Activated CD8-positive, alpha-beta memory T cell treated with anti-CD3 and anti-CD28 coated beads for 36 hours (primary cell): ENCODE data around the gene SHANK2. TPM values are rescaled to one million over a fixed set of nuclear protein-coding genes. Genes with fewer than 3 reads are reported as not detected.

Experiments used
- CTCF ChIA-PET: fragments of 350-600 bp; sonication (Branson Sonifier 250); formaldehyde crosslinking; loops from one replicate; lab custom pipeline; 2021; ENCODE audit warnings: antibody characterized with exemption; lab: Charles Lee
- POLR2A ChIA-PET: fragments of 350-600 bp; sonication (Branson Sonifier 250); formaldehyde crosslinking; loops from one replicate; lab custom pipeline; 2021; ENCODE audit warnings: antibody characterized with exemption; lab: Charles Lee
- total RNA-seq, 2 experiments: library from RNA; stranded (reverse); gene quantifications; one replicate each; pipeline ENCODE4 v1.2.3, GENCODE V29; 2021

SHANK2 gene
- total RNA-seq, 2 experiments from 2014 or later, result not detected

DNA sequence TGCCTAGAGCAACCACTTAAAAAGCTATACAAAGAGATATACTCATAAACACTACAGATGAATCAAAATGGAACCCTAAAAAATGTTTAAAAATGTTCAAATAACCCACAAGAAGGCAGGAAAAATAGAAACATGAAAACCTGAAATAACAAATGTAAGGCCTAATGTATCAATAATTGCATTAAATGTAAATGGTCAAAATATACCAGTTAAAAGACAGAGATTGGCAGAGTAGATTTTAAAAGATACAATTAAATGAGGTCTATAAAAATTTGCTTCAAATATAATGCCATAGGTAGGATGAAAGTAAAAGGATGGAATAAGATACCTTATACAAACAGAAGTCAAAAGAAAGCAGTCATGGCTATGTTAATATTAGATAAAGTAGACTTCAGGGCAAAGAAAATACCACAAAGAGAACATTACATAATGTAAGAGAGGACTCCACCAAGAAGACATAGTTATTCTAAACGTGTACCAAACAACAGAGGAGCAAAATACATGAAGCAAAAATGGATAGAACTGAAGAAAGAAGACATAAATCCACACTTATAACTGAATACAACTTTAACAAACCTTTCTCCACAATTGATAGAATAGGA, 25.2 kb downstream of the SHANK2 start:
- POLR2A ChIA-PET, result no interaction called here
- CTCF ChIA-PET, result no interaction called here

DNA sequence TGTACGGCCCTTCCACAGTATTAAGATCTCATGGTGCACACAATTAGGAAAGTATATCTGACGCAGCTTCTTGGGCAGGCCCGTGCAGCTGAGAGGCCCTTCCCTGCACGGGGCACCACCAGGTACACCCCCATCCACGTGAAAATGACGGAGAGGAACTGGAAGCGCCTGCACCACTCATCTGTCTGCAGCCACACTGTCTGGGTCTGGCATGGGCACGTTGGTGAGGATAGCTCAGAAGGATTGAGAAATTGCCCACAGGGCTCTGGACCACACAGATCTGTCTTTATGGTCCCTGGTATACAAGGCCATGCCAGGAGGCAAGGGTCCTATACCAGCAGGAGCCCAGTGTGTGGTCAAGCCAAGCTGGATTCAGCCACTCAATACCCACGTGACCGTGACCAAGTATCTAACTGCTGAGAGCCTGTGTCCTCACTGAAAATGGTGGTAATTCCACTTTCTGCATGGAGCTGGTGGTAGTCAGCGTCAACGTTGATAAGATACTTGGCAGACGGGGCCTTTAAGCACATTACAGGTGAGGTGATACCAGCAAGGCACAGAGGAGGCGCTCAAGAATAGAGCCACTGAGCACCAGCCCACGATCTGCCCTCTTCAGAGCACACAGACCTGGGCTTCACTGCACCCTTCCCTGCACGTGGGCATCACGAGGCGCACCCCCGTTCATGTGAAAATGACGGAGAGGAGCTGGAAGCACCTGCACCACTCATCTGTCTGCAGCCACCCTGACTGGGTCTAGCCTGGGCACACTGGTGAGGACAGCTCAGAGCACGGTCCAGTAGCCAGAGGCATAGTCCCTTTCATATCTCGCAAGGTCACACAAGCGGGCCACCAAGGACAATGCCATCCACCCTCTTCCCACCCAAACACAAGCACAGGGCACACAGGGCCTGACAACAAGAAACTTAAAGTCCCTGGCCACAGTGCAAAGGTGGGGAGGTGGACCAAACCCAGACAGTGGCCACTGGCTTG, 28.4 kb downstream of the SHANK2 start:
- ChIA-PET POLR2A (no interaction called here), CTCF (no interaction called here)

DNA sequence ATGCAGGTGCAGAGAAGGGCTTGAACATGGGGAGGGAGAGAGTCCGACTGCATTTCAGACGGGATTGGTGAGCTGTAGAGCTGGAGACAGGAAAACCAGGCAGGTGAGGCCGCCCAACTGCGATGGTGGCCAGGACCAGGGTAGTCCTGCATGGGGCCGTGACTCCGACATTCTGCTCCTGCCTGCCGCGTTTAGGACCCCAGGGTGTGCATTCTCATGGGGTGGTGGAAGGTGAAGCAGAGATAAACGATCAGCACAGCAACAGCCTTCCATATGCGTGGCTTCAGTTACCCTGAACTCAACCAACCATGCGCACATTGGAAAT, 29.3 kb downstream of the SHANK2 start:
- POLR2A ChIA-PET, result no interaction called here
- CTCF ChIA-PET, result no interaction called here

DNA sequence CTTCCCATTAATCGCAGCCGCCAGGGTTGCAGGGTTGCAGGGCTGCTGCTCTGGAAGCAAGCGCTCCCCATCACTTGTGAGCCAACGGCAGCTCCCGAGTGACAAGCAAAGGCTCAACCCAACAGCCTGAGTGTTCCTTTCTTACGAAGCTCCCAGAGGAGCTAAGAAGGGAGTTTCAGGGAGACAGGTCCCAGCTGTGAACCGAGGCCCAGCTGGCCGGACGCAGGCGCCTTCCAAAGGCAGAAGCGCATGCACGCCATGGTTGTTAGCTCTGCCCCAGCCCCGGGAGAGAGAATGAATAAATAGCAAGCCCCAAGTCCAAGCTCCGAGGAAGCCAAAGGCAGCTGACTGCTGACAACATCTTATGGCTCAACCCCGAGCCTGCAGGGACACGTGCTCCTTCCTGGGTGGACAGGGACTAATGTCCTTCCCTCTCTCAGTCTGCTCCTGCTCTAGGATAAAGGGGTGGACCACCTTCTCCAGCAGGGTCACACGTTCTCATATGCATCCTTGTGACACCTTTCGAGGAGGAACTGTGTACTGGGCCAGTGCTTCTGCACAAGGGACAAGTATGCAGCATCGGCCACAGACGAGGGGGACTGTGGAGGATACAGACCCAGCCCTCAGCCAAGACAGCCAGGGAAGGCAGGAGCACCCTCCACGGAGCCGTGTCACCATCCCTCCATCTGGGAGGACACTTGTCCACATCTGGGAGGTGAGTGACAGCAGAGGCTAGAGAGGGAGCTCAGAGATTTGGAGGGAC, 29.9 kb downstream of the SHANK2 start:
- POLR2A ChIA-PET, result no interaction called here
- CTCF ChIA-PET, result no interaction called here

DNA sequence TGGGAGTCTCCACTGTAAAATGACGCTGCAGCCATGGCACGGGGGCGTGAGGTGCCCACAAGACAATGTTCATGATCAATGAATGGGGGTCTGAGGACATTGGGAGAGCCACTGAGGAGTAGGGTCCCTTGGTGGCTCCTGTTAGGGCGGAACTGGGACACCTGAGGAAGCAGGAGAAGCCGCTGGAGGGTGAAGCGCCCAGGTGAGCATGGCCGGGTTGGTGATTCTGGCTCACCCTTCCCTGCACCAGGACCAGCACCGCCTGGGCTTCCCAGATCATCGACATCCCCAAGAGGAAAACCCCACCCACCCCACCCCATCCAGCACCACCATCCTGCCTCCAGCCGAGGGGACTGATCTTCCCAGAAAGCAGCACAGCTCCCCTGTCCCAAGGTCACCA, 30.6 kb downstream of the SHANK2 start:
- ChIA-PET CTCF (no interaction called here), POLR2A (no interaction called here)

DNA sequence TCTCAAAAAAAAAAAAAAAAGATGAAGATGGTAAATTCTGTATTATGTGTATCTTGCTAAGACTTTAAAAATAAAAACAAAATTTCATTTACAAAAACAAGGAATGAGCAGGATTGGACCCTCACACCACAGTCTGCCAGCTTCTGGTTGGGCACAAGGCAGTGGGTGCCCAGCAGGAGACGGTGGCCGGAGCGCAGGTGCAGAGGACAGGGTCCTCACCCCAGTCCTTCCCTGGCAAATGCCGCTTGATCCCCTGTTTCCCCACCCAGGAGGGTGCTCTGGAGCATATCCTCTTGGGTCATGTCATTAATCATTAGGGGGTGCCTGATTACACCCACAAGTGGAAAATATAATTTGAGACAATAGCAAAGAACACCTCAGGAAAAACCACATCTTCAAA, 31.2 kb downstream of the SHANK2 start:
- CTCF ChIA-PET, result no interaction called here

DNA sequence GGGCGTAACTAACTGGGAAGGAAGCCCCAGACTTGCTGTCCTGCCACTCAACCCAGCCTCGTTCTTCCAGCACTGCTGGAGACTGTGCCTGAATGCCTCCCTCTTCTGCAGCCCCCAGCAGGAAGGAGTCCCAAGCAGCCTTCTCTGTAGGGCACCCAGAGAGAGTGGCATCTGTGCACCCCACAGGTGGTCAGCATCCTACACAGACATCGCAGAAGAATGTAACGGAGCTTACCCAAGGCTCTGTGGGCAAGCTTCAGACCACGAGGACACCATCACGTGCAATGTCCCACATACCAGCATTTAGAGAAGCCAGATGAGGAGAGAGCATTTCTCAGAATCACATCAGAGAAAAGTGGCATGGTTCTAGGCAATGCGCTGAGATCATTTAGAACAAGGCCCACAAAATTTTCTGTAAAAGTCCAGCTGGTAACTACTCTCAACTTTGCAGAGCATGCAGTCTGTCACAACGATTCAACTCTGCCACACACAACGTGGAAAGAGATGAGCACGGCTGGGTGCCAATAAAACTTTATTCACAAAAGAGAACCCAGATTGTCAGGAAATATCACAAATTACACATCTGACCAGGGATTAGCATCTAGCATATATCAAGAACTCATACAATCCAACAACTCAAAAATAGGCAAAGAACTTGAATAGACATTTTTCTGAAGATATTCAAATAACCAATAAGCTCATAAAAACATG, 33.4 kb downstream of the SHANK2 start:
- ChIA-PET POLR2A (no interaction called here), CTCF (no interaction called here)

More for the DNA sequence above, 31.2 kb downstream of the SHANK2 start:
- POLR2A ChIA-PET, result no interaction called here

DNA sequence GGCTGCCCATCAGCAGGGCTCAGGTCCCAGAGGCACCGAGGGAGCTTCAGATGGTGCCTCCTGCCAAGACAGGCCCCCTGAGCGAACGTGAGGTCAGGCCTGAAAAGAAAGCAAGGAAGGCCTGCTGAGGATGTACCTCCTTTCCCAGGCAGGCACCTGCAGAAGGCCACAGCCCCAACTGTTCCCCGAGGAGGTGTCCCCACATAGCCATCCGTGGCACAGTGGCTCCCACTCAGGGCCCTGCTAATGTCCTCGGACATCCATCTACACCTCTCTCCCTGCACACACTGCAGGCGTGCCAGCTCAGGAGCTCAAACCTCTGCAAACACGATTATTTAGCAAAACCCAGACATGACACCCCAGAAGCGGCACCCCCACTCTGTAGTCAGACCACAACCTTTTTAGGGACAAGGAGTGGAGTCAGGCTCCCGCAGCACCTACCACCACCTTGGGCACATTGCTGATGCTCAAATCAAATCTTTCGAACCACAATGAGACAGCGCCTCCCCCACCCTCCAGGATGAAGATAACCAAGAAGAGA, 36.9 kb downstream of the SHANK2 start:
- ChIA-PET POLR2A (no interaction called here), CTCF (no interaction called here)

DNA sequence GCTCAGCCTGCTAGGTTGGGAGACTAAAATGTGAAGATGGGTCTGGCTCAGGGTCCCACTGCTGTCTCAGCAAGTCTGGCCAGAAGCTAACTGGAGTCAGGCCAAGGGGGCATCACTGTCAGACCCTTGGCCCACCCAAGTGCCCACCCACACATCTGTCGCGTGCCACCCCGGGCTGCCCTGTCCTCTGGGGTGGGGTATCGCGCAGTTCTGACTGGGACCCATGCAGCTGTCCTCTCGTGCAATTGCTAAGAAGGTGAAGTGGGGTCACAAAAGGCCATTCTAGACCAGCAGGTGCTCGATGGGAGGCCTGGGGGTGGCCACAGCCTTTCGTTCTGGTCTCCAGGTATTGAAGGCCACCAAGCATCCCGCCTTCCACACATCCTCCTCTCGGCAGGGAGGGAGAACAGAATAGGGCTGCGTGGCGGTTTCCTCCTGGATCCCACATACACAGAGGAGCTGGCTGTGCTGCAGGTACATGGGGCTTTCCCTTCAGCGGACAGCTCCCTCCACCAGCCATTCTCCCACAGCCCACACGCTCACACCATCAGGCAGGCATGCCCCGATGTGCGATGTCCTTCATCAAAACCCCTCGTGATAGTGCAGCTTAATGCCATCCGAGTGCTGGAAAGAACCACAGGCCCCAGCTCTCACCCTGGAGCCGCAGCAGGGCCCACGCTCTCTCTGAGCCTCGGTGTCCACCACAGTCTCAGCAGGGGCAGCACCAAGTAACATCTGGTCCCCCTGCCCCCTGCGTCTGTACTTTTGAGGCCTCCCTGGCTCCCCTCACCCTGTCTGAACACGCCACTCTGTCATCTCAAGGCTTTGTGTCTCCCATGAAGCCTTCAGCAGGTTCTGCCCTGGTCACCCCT, 37.6 kb downstream of the SHANK2 start:
- ChIA-PET CTCF (no interaction called here), POLR2A (no interaction called here)

DNA sequence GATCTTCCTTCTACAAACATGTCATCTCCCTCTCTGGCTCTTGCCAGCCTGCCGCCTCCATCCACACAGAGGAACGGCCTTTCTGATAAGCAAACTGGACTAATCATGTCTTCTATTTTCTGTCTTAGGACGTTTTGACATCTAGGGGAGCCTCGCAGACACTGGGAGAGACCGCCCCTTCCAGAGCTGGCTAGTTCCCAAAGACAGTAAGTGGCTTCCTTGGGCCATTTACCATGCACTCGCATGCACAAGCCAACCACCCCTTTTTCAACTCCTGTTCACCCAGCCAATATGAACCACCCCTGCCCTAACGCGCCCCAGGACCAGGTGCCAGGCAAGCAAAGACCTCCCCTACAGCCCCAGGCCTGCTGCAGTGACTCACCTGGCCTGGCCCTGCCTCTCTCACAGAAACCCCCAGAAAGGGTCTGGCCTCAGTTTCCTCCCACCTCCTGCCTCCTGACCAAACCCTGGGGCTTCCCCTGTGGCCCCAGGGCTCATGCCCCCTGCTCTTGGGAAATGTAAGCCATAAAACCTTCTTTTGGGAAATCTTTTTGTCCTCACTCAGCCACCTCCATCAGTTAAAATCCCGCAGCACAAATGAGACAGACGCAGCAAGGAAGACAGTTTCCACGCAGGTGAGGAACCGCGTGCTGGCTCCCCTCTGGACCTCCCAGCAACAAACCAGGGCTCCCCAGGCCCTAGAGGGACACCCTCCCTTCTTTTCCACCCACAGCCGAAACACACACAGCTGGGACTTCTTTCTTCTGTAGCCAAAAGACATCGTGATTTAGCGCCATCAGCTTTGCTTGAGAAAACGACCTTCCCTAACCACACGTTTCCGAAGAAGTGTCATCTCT, 38.5 kb downstream of the SHANK2 start:
- CTCF ChIA-PET, result no interaction called here
- POLR2A ChIA-PET, result no interaction called here

DNA sequence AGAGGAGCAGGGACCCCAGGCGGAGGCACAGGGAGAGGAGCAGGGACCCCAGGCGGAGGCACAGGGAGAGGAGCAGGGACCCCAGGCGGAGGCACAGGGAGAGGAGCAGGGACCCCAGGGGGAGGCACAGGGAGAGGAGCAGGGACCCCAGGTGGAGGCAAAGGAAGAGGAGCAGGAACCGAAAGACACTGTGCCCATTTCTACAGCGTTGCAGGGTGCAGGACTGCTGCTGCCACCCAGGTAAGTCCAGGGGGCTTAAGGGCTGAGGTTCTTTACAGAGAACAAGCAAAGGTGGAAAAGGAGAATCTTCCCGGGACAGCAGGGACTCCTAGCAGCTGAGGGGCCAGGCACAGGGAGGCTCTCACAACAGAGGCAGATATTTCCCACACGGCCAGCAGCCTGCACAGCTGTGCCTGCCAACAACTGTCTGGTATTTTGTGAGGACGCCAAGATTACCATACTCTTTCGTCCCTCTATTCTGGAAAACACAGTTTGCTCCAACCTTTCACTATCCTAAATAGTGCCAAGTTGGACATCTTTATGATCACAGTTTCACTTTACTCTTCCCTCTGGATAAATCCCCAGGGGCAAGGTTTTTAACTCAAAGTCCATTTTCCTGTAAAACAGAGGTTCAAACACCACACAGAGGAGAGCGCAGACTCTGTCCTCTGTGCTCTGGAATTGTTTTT, 39.4 kb downstream of the SHANK2 start:
- ChIA-PET CTCF (no interaction called here), POLR2A (no interaction called here)

DNA sequence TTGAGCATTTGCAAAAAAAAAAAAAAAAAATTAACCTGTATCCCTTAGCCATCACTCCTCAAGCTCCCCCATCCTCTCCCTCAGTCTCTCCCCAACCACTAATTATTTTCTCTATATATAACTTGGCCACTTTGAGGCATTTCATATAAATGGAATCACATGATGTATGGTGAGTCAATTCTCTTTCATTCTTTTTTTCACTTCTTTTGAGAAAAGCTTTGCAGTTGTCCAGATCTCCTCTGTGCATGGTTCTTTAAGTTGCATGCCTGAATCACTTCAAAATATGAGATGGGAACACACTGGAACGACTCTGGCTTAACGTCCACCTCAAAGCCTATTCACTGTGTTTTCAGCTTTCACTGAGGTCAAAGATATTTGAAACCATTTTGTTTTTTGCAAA, 40.7 kb downstream of the SHANK2 start:
- ChIA-PET CTCF (no interaction called here), POLR2A (no interaction called here)

DNA sequence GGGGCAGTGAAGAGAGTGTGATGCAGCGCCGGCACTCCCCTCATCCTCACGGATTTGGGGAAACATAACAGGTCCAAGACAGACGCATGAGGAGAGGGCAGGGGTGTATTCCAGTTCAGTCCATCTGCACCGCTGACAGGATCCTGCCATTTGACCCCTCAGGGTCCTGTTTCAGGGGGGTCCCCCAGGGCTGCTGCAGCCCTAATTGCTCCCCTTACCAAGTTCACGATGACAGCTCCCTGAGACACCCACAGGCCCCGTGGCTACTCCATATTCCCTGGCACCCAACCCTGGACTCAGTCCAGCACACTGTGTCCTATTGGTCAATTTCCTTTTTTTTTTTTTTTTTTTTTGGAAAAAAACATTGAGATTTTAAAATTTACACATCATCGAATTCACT, 41.5 kb downstream of the SHANK2 start:
- ChIA-PET CTCF (no interaction called here), POLR2A (no interaction called here)

DNA sequence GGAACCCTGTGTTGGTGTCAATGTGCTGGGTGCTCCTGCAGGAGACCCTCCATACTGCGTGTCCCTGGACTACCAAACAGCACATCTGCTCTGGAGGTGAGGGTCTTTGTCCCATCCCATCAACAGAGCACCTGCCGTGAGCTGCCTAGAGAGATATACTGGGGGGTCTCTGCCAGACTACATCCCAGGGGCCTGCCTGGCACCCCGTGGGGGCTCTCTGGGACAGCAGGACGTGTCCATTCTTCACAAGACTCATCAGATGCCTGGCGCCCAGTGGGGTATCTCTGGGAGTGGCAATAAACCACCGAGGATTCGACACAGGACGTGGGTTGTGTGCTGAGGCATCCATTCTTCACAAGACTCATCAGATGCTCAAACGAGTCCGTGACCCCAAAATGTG, 42.7 kb downstream of the SHANK2 start:
- ChIA-PET POLR2A (no interaction called here), CTCF (no interaction called here)

DNA sequence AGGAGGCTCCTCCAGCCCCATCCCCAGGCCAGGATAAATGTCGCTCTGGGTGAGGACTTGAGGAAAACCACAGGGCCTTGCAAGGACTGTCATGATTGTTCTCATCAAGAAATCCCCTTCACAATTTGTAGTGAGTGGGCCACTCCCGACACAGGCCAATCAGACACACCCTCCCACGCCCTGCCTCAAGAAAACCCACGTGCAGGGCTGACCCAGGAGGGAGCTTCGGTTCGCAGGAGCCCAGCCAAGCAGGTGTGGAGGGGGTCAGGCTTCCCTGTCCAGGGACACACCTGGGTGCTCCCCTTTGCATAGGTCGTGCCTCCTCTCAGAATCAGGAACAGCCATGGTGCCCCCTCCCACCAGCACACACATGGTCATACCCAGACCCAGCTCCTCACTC, 43.2 kb downstream of the SHANK2 start:
- CTCF ChIA-PET, result no interaction called here
- POLR2A ChIA-PET, result no interaction called here

DNA sequence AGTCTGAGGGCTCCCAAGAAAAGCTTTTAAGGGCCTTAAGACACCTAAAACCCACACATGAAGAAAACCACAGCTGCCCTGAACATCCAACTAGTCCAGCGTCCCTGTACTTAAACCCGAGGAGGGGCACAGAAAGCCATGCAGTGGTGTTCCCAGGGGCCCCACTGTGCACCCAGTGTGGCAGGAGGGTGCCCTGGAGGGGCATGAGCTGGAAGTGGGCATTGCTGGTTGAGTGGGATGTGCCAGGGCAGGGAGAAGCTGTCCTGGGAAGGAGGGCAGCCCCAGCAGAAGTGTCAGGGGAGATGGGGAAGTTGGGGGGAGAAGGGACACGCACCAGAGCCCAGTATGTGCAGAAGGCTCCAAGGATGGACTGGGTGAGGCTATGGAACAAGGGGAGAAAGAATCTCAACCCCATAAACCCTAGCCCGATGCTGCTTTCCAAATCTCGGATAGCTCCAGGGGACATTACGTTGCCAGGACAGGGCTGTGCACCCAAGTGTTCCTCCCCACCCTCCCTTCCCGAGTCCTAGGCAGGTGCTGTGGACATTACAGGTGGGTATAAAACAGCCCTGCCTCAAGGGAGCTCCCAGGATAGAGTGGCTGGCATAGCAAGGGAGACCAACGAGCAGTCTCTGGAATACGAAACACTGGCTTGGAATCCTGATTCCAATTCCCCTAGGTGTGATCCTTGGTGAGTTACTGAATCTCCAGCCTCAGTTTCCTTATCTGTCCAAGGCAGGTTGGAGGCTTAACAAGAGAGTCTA, 44.2 kb downstream of the SHANK2 start:
- POLR2A ChIA-PET, result no interaction called here
- CTCF ChIA-PET, result no interaction called here

DNA sequence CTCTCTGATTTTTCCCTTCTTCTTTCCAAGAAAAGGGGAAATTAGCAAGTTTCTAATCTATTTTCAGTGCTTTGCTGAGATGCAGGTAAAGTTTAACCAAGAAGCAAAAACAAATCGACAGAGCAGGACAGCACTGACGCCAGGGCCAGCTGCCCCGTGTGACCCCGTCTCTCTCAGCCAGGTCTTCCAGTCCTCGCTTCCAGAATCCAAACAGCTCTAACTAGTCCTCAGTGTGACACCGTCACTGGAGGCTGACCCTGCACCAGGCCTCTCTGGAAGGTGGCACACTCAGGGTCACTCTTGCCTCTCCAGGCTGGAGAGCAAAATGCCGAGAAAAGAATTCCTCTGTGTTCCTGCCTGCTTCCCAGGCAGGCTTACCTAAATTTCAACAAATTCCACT, 44.8 kb downstream of the SHANK2 start:
- POLR2A ChIA-PET, result no interaction called here
- CTCF ChIA-PET, result no interaction called here
